ENCODE data around the gene FAR2.

GRCh38 chr12:29239336-29239735 is 90.3 kb downstream of the FAR2 start:
- TF ChIP-seq PAX8 (CRISPR knock-in tag; IDR thresholded peaks at IDR 0.05; ENCODE audit: borderline replicate concordance) (no peak), JUNB (CRISPR knock-in tag; IDR thresholded peaks at IDR 0.05; ENCODE audit: borderline replicate concordance) (no peak), ZNF589 (CRISPR knock-in tag; conservative IDR thresholded peaks at IDR 0.05) (no peak), SRF (IDR thresholded peaks at IDR 0.05; ENCODE audit: low read depth, low read length) (no peak), ZNF275 (CRISPR knock-in tag; IDR thresholded peaks at IDR 0.05; ENCODE audit: borderline replicate concordance) (no peak), POLR2AphosphoS5 (IDR thresholded peaks at IDR 0.05; ENCODE audit: low read depth, low read length) (no peak), TEAD3 (CRISPR knock-in tag; optimal IDR thresholded peaks at IDR 0.05; ENCODE audit: borderline replicate concordance) (no peak), ZSCAN25 (CRISPR knock-in tag; IDR thresholded peaks at IDR 0.05) (no peak)
- TF ChIP-seq, protein P1, sequence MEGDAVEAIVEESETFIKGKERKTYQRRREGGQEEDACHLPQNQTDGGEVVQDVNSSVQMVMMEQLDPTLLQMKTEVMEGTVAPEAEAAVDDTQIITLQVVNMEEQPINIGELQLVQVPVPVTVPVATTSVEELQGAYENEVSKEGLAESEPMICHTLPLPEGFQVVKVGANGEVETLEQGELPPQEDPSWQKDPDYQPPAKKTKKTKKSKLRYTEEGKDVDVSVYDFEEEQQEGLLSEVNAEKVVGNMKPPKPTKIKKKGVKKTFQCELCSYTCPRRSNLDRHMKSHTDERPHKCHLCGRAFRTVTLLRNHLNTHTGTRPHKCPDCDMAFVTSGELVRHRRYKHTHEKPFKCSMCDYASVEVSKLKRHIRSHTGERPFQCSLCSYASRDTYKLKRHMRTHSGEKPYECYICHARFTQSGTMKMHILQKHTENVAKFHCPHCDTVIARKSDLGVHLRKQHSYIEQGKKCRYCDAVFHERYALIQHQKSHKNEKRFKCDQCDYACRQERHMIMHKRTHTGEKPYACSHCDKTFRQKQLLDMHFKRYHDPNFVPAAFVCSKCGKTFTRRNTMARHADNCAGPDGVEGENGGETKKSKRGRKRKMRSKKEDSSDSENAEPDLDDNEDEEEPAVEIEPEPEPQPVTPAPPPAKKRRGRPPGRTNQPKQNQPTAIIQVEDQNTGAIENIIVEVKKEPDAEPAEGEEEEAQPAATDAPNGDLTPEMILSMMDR (CRISPR knock-in tag; IDR thresholded peaks at IDR 0.05), result no peak
